Kidney glomerular epithelial cell (primary cell): Measurements from ENCODE around the gene NISCH.

Source experiments
- DNase-seq: peaks from one replicate; lab custom pipeline; 2025; lab: John Stamatoyannopoulos, UW

NISCH gene

DNA sequence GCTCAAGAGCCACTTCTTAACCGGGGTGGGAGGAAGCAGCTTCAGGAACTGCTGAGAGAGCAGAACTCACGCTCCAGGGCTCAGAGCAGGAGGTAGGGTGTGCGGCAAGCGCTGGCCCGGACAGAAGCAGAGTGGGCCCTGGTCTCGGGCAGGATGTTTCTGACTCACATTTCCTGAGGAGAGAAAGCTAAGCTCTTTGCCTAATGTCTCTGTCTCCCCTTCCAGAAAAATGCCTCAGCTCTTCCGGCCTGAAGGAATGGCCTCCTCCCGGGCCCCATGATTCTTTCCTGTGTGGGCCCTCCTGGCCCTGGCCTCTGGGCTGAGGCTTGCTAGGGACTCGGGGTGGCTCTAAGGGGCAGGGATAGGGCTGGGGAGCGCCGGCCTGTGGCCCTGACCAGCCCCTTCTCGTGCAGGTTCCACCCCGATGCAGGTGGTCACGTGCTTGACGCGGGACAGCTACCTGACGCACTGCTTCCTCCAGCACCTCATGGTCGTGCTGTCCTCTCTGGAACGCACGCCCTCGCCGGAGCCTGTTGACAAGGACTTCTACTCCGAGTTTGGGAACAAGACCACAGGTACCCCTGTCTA lies 35.6 kb downstream of the NISCH start:
- peak; percentile 22 for DNase-seq

- DNase-seq: no peak
Observed at GRCh38 chr3:52492059-52492458, 36.7 kb downstream of the NISCH start.

- DNase-seq: no peak
Observed at GRCh38 chr3:52493232-52494017, 38.0 kb downstream of the NISCH start.

DNA sequence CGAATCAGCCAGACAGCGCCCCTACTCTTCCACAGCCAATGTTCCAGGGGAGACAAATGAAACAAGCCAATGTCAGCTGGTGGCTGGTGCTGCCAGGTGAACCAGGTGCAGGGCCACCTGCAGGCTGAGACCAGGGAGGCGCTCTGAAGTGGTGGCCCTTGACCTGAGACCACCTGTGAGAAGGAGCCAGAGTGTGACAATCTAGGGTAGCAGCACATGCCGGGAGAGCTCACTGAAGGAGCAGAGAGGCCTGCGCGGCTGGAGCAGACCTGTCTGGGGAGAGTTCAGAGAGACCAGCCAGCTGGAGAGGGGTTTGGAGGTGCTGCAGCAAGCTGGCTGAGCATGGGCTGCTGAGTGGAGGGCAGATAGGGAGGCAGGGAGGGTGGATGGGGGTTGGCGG lies 39.0 kb downstream of the NISCH start:
- no peak for DNase-seq

GRCh38 chr3:52494886-52495495 lies 39.6 kb downstream of the NISCH start, which contains the start of gene STAB1:
STAB1 (plus strand) TSS chr3:52495338; CDS start chr3:52495414, 76 bp downstream.
- DNase-seq: no peak

GRCh38 chr3:52495777-52496602 lies 40.6 kb downstream of the NISCH start:
- no peak for DNase-seq

DNA sequence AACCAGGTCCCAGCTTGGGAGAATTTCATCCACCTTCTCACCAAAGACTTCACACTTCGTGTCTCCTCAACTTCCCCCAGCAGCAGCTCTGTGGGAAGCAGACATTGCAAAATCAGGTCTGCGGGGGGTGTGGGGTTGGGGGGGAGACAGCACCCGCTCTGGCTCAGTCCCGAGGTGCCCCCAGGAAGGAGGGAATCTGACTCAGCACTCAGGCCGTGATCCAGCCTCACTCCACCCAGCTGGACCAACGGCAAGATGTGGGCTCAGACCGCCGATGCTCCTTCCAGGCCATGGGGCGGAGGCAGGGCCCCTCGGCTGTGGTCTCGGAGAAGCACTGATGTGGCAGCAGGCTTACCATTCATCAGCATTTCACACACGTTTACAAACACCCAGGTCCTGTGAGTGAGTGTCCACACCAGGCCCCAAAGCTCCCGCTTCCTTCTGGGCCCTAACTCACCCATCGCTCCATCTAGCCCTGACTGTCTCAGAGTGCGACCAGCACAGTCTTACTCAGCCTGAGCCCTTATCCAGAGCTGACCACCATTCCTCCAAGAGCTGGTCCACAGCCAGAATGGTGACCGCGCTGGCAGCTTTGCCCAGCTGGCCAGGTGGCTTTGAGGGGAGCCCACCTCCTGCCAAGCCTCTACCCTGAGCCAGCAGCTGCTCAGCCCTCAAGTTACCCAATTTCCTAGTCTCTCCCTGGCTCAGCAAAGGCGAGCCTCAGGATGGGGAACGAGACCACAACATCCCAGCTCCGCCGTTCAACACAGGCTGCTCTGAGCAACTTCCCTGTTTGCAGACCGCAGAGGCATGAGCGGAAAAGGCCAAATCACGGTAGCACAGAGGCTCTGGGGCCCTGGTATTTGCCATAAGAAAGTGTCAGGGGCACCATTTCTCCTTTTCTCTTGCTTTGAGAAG lies 43.0 kb downstream of the NISCH start:
- no peak for DNase-seq

DNA sequence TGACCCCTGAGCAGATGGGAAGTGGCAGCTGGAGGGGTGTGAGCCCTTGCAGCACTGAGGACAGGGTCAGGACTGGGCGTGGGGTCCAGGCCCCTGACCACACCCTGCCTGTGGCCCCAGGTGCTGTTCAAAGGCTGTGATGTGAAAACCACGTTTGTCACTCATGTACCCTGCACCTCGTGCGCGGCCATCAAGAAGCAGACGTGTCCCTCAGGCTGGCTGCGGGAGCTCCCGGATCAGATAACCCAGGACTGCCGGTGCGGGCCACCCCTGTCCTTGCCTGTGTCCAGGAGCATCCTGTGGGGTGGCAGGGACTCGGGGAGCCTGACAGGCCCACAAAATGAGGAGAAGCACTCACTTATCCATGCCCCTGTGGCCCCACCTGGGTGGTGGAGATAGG lies 45.6 kb downstream of the NISCH start:
- no peak for DNase-seq

GRCh38 chr3:52502001-52502400 lies 46.6 kb downstream of the NISCH start:
- no peak for DNase-seq

- no peak for DNase-seq
Observed at GRCh38 chr3:52502808-52503350, 47.5 kb downstream of the NISCH start.

GRCh38 chr3:52503788-52504424 lies 48.5 kb downstream of the NISCH start:
- no peak for DNase-seq

- DNase-seq: no peak
Observed at GRCh38 chr3:52504977-52505376, 49.6 kb downstream of the NISCH start.

DNA sequence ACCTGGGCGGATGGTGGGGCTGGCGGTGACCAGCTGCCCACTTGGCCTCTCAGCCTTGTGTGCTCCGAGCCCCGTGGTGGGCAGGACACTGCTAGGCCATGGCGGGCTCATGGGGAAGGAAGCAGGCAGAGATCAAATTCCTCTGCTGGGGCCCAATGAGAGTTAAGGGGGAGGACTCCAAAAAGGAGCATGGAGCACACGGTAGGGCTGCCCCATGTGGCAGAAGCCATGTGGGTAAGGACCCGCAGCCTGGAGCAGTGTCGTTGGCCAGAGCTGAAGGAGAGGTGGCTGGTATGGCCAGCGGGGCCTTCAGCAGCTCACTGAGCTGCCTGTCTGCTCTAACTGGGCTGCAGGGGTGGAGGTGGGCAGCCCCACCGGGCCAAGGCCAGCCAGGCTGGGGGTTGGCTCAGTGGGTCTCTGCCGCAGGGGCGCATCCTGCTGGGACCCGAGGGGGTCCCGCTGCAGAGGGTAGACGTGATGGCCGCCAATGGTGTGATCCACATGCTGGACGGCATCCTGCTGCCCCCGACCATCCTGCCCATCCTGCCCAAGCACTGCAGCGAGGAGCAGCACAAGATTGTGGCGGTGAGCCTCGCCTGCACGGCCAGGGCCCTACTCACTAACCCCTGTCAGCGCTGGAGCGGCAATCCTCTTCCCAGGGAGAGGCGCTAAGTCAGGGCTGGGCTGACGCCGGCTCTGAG lies 51.0 kb downstream of the NISCH start:
- DNase-seq: no peak

DNA sequence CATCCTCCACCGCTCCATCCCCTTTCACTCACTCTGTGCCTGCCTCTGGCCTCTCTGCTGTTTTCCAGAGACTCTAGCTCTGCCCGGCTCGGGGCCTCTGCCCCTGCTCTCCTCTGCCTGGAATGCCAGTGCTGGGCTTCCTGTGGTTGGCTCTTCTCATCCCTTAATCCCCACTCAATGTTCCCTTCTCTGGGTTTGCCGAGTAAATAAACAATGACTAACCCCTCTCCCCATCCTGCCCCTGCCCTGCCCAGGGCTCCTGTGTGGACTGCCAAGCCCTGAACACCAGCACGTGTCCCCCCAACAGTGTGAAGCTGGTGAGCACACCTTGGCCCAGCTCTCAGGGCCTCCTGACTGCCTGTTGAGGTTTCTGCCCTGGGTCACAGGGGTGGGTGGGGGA lies 52.0 kb downstream of the NISCH start:
- no peak for DNase-seq

GRCh38 chr3:52509753-52510328 lies 54.4 kb downstream of the NISCH start:
- DNase-seq: no peak

DNA sequence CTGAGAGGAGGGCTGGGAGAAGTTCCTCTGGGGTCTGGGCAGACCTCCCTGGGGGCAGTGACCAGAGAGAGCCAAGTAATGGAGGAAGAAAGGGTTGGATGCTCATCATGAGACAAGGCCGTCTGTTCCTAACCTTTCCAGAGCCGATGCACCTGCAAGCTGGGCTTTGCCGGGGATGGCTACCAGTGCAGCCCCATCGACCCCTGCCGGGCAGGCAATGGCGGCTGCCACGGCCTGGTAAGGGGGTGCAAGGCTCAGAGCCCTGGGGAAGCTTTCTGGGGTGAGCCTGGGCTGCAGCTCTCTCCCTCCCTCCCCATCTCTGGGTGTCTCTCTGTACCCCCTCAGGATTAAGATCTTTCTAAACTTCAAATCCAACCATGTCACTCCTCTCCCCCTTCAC lies 56.1 kb downstream of the NISCH start:
- no peak for DNase-seq

GRCh38 chr3:52512105-52512504 lies 56.7 kb downstream of the NISCH start:
- DNase-seq: no peak

DNA sequence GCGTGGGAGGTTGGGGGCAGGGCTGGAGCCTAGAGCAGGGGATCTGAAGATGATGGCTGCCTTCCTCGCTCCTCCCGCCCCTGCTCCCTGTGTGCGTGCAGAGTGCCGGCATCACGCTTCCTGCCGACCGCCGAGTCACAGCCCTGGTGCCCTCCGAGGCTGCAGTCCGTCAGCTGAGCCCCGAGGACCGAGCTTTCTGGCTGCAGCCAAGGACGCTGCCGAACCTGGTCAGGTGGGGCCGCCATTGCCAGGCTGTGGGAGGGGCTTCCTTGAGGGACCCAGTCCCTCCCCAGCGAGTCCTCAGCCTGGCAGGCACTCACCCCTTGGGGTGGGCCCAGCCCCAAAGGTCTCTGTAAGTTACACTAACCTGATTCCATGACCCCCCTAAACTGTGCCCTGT lies 57.3 kb downstream of the NISCH start:
- no peak for DNase-seq

DNA sequence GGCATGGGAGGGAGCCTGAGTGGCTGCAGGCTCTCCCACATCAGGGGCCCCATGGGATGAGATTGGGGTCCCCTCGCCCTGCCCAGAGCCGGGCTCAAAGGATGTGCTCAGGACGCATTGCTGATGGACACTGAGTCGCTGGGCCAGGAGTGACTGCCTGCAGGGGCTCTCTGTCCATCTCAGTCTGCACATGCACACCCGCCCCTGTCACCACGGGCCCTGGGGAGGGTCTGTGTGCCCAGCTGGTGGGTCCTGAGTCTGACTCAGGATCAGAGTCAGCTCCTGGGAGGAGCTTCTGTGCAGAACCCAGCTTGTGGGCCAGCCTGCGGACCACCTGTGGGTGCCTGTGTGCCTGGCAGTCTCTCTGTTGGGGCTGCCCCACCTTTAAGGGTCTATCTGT lies 57.9 kb downstream of the NISCH start:
- DNase-seq: no peak

- DNase-seq: no peak
Observed at GRCh38 chr3:52514576-52514975, 59.2 kb downstream of the NISCH start.
